GM19043 (cell line): Measurements from ENCODE around the gene BST1.
A peak's percentile ranks its signal among the peaks of the same experiment; 100 is the strongest.

Source experiments
- ATAC-seq: cut with Tn5 transposase; IDR thresholded peaks from one replicate; pipeline ENCODE4 v1.9.1; 2021; ENCODE audit warnings: low read depth; ENCODE audit not compliant: unreplicated experiment

BST1 gene

GRCh38 chr4:15675356-15675755, 27.5 kb upstream of the BST1 start:
- ATAC-seq, result no peak

GRCh38 chr4:15676039-15676438, 26.8 kb upstream of the BST1 start:
- ATAC-seq, result no peak

GRCh38 chr4:15676899-15677298, 26.0 kb upstream of the BST1 start:
- ATAC-seq, result no peak

GRCh38 chr4:15677507-15677988, 25.3 kb upstream of the BST1 start:
- ATAC-seq, result no peak

- ATAC-seq, result no peak
Measured at GRCh38 chr4:15681067-15681371, 21.8 kb upstream of the BST1 start.

GRCh38 chr4:15681372-15682241, 21.3 kb upstream of the BST1 start, which contains the start of gene FAM200B:
Gene FAM200B, plus strand, starts transcription at chr4:15681827. Its CDS starts 5,151 bp downstream, at chr4:15686978.
- ATAC-seq, result peak; percentile 91

GRCh38 chr4:15682242-15683142, 20.4 kb upstream of the BST1 start:
- ATAC-seq, result no peak

- no peak for ATAC-seq
Measured at GRCh38 chr4:15683143-15683495, 19.7 kb upstream of the BST1 start.

- no peak for ATAC-seq
Measured at GRCh38 chr4:15684498-15684897, 18.4 kb upstream of the BST1 start.

GRCh38 chr4:15688051-15688450, 14.8 kb upstream of the BST1 start:
- ATAC-seq, result no peak

GRCh38 chr4:15689540-15689939, 13.3 kb upstream of the BST1 start:
- no peak for ATAC-seq

- ATAC-seq, result no peak
Measured at GRCh38 chr4:15690020-15690809, 12.7 kb upstream of the BST1 start.

GRCh38 chr4:15691346-15692135, 11.3 kb upstream of the BST1 start:
- ATAC-seq, result no peak

- no peak for ATAC-seq
Measured at GRCh38 chr4:15692602-15693001, 10.3 kb upstream of the BST1 start.

GRCh38 chr4:15694431-15694830, 8.4 kb upstream of the BST1 start:
- no peak for ATAC-seq

GRCh38 chr4:15695240-15695699, 7.6 kb upstream of the BST1 start:
- no peak for ATAC-seq

GRCh38 chr4:15695729-15696128, 7.1 kb upstream of the BST1 start:
- ATAC-seq, result no peak

- no peak for ATAC-seq
Measured at GRCh38 chr4:15696866-15697265, 6.0 kb upstream of the BST1 start.

GRCh38 chr4:15703439-15703838, 574 bp downstream of the BST1 start:
- no peak for ATAC-seq

- ATAC-seq, result no peak
Measured at GRCh38 chr4:15704129-15704528, 1.3 kb downstream of the BST1 start.
